WTC11 (cell line): ENCODE results near the gene PDE11A. TPM values are rescaled to one million over a fixed set of nuclear protein-coding genes. Genes with fewer than 3 reads are reported as not detected.

Experiments
- ATAC-seq: fragments of 200-7000 bp; cut with Tn5 transposase; 2 replicates; pipeline ENCODE4 v1.10.0; 2021; ENCODE audit warnings: mild to moderate bottlenecking, moderate library complexity
- CTCF ChIA-PET: fragments of 300-600 bp; sonication (Branson Sonifier 250); formaldehyde crosslinking; loops from one replicate; lab custom pipeline; 2021; ENCODE audit warnings: antibody characterized with exemption; lab: Charles Lee
- POLR2A ChIA-PET: fragments of 350-600 bp; sonication (Branson Sonifier 250); formaldehyde crosslinking; loops from one replicate; lab custom pipeline; 2021; ENCODE audit warnings: antibody characterized with exemption; lab: Charles Lee
- DNase-seq: peaks from one replicate; pipeline ENCODE4 v3.0.0; 2021; ENCODE audit warnings: low spot score
- H3K27ac Mint-ChIP-seq: 2 replicates; pipeline ENCODE4 v1.8.0; 2021; ENCODE audit warnings: mixed read lengths
- H3K27me3 Mint-ChIP-seq: 2 replicates; pipeline ENCODE4 v1.8.0; 2021; ENCODE audit warnings: low read depth, mild to moderate bottlenecking, moderate library complexity, mixed read lengths
- H3K36me3 Mint-ChIP-seq: 2 replicates; pipeline ENCODE4 v1.8.0; 2021; ENCODE audit warnings: mixed read lengths
- H3K4me1 Mint-ChIP-seq: 2 replicates; pipeline ENCODE4 v1.8.0; 2022; ENCODE audit warnings: mixed read lengths
- H3K4me3 Mint-ChIP-seq: 2 replicates; pipeline ENCODE4 v1.8.0; 2021; ENCODE audit warnings: mild to moderate bottlenecking, moderate library complexity, mixed read lengths
- H3K9me3 Mint-ChIP-seq: 2 replicates; pipeline ENCODE4 v1.8.0; 2021; ENCODE audit warnings: mixed read lengths
- CREM ChIP-seq: sonication (generic); formaldehyde crosslinking; IDR thresholded peaks from 2 replicates; pipeline ENCODE4 v1.8.1; 2022; ENCODE audit warnings: mild to moderate bottlenecking, missing genetic modification reagents, moderate library complexity
- ELF4 ChIP-seq: sonication (generic); formaldehyde crosslinking; IDR thresholded peaks from 2 replicates; pipeline ENCODE4 v1.8.1; 2022; ENCODE audit warnings: low read depth, mild to moderate bottlenecking, moderate library complexity, missing genetic modification reagents
- FOXJ3 ChIP-seq: sonication (generic); formaldehyde crosslinking; IDR thresholded peaks from 2 replicates; pipeline ENCODE4 v1.9.0; 2021; ENCODE audit warnings: missing genetic modification reagents, mild to moderate bottlenecking, borderline replicate concordance
- GRHL2 ChIP-seq: fragments of 250-450 bp; sonication (Bioruptor Pico); IDR thresholded peaks from 2 replicates; pipeline ENCODE4 v1.8.0; 2022; ENCODE audit warnings: mild to moderate bottlenecking, moderate library complexity; ENCODE audit not compliant: insufficient replicate concordance, severe bottlenecking
- HMGA2 ChIP-seq: fragments of 250-450 bp; sonication (Bioruptor Pico); IDR thresholded peaks from 2 replicates; pipeline ENCODE4 v1.4.0; 2021; ENCODE audit warnings: mild to moderate bottlenecking, moderate library complexity
- KAT7 ChIP-seq: sonication (generic); formaldehyde crosslinking; IDR thresholded peaks from 2 replicates; pipeline ENCODE4 v1.8.1; 2023; ENCODE audit warnings: missing genetic modification reagents, mild to moderate bottlenecking, borderline replicate concordance
- MXD4 ChIP-seq: fragments of 250-450 bp; sonication (Bioruptor Pico); IDR thresholded peaks from 2 replicates; pipeline ENCODE4 v1.8.0; 2021; ENCODE audit warnings: mild to moderate bottlenecking, moderate library complexity, borderline replicate concordance
- MYBL2 ChIP-seq: sonication (generic); formaldehyde crosslinking; IDR thresholded peaks from 2 replicates; pipeline ENCODE4 v1.8.1; 2023; ENCODE audit warnings: mild to moderate bottlenecking, moderate library complexity, missing genetic modification reagents
- NR2C2 ChIP-seq: sonication (generic); formaldehyde crosslinking; IDR thresholded peaks from 2 replicates; pipeline ENCODE4 v1.8.0; 2022; ENCODE audit warnings: mild to moderate bottlenecking, missing genetic modification reagents
- SMAD3 ChIP-seq: sonication (generic); formaldehyde crosslinking; IDR thresholded peaks from 2 replicates; pipeline ENCODE4 v1.8.0; 2022; ENCODE audit warnings: missing genetic modification reagents, mild to moderate bottlenecking, borderline replicate concordance
- STAT6 ChIP-seq: sonication (generic); formaldehyde crosslinking; conservative IDR thresholded peaks from 2 replicates; pipeline ENCODE4 v1.8.1; 2023; ENCODE audit warnings: mild to moderate bottlenecking, low read depth, missing genetic modification reagents, moderate library complexity
- ZBTB21 ChIP-seq: sonication (generic); formaldehyde crosslinking; IDR thresholded peaks from 2 replicates; pipeline ENCODE4 v1.8.1; 2023; ENCODE audit warnings: mild to moderate bottlenecking, missing genetic modification reagents, borderline replicate concordance
- ZMAT4 ChIP-seq: fragments of 250-450 bp; sonication (Bioruptor Pico); IDR thresholded peaks from 2 replicates; pipeline ENCODE4 v1.9.0; 2021; ENCODE audit warnings: mild to moderate bottlenecking
- ZNF281 ChIP-seq: sonication (generic); formaldehyde crosslinking; IDR thresholded peaks from 2 replicates; pipeline ENCODE4 v1.8.0; 2023; ENCODE audit warnings: mild to moderate bottlenecking, missing genetic modification reagents
- ZNF396 ChIP-seq: fragments of 250-450 bp; sonication (Bioruptor Pico); IDR thresholded peaks from 2 replicates; pipeline ENCODE4 v1.8.0; 2021; ENCODE audit warnings: mild to moderate bottlenecking, moderate library complexity, borderline replicate concordance
- total RNA-seq: library from RNA; stranded (reverse); gene quantifications from 3 replicates; pipeline ENCODE4 v1.2.3, GENCODE V29; 2021
- TF ChIP-seq, protein P1 (sequence below): sonication (generic); formaldehyde crosslinking; IDR thresholded peaks from 2 replicates; pipeline ENCODE4 v1.8.0; 2023; ENCODE audit warnings: missing genetic modification reagents
- TF ChIP-seq, protein P2 (sequence below): sonication (generic); formaldehyde crosslinking; IDR thresholded peaks from 2 replicates; pipeline ENCODE4 v1.8.1; 2023; ENCODE audit warnings: mild to moderate bottlenecking, missing genetic modification reagents
- TF ChIP-seq, protein P3 (sequence below): fragments of 250-450 bp; sonication (Bioruptor Pico); IDR thresholded peaks from 2 replicates; pipeline ENCODE4 v2.1.2; 2022; ENCODE audit warnings: mild to moderate bottlenecking, moderate library complexity
- TF ChIP-seq, protein P4 (sequence below): sonication (generic); formaldehyde crosslinking; IDR thresholded peaks from 2 replicates; pipeline ENCODE4 v1.8.0; 2022; ENCODE audit warnings: mild to moderate bottlenecking, missing genetic modification reagents
- TF ChIP-seq, protein P5 (sequence below): sonication (generic); formaldehyde crosslinking; IDR thresholded peaks from 2 replicates; pipeline ENCODE4 v1.8.1; 2022; ENCODE audit warnings: mild to moderate bottlenecking, moderate library complexity, missing genetic modification reagents

PDE11A gene
- total RNA-seq, 1 experiment from 2014 or later = 0.13 TPM

DNA sequence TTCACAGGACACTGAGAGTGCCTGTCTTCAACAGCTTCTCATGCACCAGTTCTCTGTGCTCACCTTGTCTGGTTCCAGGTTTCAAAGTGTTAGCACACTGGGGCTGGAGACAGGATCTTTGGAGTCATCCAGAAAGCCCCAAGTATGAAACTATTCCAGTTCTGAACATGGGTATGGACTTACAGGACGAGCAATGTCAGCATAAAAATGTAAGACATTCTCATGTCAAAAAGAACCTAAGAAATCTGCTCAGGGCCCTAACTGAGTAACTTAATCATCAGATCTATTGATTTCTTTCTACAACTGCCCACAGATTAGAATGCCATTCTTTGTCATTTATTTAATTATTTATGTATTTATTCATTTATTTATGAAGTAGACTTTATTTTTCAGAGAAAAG lies 495.5 kb downstream of the PDE11A start:
- Mint-ChIP-seq H3K4me1 (no peaks in the 10 kb centered on the region), H3K36me3 (no peaks in the 10 kb centered on the region), H3K9me3 (peaks cover 2% of the 10 kb centered on the region; the same call in 1 of the 2 replicates), H3K4me3 (no peak overlapping the region), H3K27me3 (no peaks in the 10 kb centered on the region; the same call in 1 of the 2 replicates), H3K27ac (no peak overlapping the region)
- ATAC-seq = no peak
- DNase-seq = no peak
- TF ChIP-seq, protein P1, sequence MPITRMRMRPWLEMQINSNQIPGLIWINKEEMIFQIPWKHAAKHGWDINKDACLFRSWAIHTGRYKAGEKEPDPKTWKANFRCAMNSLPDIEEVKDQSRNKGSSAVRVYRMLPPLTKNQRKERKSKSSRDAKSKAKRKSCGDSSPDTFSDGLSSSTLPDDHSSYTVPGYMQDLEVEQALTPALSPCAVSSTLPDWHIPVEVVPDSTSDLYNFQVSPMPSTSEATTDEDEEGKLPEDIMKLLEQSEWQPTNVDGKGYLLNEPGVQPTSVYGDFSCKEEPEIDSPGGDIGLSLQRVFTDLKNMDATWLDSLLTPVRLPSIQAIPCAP = no peak
- TF ChIP-seq MYBL2 (CRISPR knock-in tag) (no peak), FOXJ3 (CRISPR knock-in tag) (no peak), CREM (no peak)
- CTCF ChIA-PET = no interaction called here
- POLR2A ChIA-PET = no interaction called here

- Mint-ChIP-seq H3K9me3 (no peaks in the 10 kb centered on the region), H3K4me3 (no peak overlapping the region), H3K36me3 (no peaks in the 10 kb centered on the region), H3K27me3 (0 out of 2 replicates have a peak, but pooled peaks cover 8% of the 10 kb centered on the region), H3K4me1 (no peaks in the 10 kb centered on the region), H3K27ac (no peak overlapping the region)
- ChIA-PET POLR2A (no interaction called here), CTCF (no interaction called here)
- ATAC-seq (no peak), DNase-seq (no peak)
- TF ChIP-seq SMAD3 (CRISPR knock-in tag) (no peak), MXD4 (CRISPR knock-in tag) (no peak), KAT7 (CRISPR knock-in tag) (no peak), ZMAT4 (no peak), ZBTB21 (CRISPR knock-in tag) (no peak), NR2C2 (CRISPR knock-in tag) (no peak)
- TF ChIP-seq, protein P2, sequence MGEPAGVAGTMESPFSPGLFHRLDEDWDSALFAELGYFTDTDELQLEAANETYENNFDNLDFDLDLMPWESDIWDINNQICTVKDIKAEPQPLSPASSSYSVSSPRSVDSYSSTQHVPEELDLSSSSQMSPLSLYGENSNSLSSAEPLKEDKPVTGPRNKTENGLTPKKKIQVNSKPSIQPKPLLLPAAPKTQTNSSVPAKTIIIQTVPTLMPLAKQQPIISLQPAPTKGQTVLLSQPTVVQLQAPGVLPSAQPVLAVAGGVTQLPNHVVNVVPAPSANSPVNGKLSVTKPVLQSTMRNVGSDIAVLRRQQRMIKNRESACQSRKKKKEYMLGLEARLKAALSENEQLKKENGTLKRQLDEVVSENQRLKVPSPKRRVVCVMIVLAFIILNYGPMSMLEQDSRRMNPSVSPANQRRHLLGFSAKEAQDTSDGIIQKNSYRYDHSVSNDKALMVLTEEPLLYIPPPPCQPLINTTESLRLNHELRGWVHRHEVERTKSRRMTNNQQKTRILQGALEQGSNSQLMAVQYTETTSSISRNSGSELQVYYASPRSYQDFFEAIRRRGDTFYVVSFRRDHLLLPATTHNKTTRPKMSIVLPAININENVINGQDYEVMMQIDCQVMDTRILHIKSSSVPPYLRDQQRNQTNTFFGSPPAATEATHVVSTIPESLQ (CRISPR knock-in tag) = no peak
- TF ChIP-seq, protein P3, sequence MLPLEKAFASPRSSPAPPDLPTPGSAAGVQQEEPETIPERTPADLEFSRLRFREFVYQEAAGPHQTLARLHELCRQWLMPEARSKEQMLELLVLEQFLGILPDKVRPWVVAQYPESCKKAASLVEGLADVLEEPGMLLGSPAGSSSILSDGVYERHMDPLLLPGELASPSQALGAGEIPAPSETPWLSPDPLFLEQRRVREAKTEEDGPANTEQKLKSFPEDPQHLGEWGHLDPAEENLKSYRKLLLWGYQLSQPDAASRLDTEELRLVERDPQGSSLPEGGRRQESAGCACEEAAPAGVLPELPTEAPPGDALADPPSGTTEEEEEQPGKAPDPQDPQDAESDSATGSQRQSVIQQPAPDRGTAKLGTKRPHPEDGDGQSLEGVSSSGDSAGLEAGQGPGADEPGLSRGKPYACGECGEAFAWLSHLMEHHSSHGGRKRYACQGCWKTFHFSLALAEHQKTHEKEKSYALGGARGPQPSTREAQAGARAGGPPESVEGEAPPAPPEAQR = no peak
- TF ChIP-seq, all 79 proteins: peak for 0
Measured at GRCh38 chr2:177575358-177575757, 497.2 kb downstream of the PDE11A start.

DNA sequence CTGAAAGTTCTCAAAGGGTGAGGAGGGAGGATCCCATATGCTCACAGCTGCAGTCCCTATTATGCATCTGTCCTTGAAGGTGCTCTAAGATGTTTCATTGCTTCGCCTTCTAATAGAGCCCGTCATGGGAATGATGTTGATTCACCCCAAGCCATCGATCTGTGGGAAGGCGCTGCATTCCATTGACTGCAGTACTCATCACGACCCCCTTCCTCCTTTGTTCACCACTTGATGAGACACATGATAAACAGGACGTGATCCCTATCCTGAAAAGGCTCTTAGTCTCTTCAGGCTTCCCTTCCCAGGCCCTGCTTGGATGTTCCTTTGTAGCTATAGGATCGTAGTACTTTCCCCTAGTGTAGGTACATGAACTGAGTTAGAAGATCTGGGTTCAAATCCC lies 498.2 kb downstream of the PDE11A start:
- ATAC-seq (peak; percentile 69), DNase-seq (no peak)
- no peaks in the 10 kb centered on the region for H3K36me3 Mint-ChIP-seq
- CTCF ChIA-PET = no interaction called here
- H3K4me1 Mint-ChIP-seq = no peaks in the 10 kb centered on the region
- POLR2A ChIA-PET = no interaction called here
- H3K9me3 Mint-ChIP-seq = no peaks in the 10 kb centered on the region
- 0 out of 2 replicates have a peak, but pooled peaks cover 8% of the 10 kb centered on the region for H3K27me3 Mint-ChIP-seq
- no peak overlapping the region for H3K4me3 Mint-ChIP-seq
- no peak overlapping the region for H3K27ac Mint-ChIP-seq
- TF ChIP-seq, protein P4, sequence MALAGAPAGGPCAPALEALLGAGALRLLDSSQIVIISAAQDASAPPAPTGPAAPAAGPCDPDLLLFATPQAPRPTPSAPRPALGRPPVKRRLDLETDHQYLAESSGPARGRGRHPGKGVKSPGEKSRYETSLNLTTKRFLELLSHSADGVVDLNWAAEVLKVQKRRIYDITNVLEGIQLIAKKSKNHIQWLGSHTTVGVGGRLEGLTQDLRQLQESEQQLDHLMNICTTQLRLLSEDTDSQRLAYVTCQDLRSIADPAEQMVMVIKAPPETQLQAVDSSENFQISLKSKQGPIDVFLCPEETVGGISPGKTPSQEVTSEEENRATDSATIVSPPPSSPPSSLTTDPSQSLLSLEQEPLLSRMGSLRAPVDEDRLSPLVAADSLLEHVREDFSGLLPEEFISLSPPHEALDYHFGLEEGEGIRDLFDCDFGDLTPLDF (CRISPR knock-in tag) = no peak
- TF ChIP-seq SMAD3 (CRISPR knock-in tag) (no peak), ELF4 (CRISPR knock-in tag) (no peak), ZNF396 (CRISPR knock-in tag) (no peak), ZNF281 (CRISPR knock-in tag) (no peak), KAT7 (CRISPR knock-in tag) (no peak), HMGA2 (CRISPR knock-in tag) (no peak), STAT6 (CRISPR knock-in tag) (no peak), GRHL2 (CRISPR knock-in tag) (no peak), CREM (no peak)
- TF ChIP-seq, protein P5, sequence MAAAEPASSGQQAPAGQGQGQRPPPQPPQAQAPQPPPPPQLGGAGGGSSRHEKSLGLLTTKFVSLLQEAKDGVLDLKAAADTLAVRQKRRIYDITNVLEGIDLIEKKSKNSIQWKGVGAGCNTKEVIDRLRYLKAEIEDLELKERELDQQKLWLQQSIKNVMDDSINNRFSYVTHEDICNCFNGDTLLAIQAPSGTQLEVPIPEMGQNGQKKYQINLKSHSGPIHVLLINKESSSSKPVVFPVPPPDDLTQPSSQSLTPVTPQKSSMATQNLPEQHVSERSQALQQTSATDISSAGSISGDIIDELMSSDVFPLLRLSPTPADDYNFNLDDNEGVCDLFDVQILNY (CRISPR knock-in tag) = no peak
